Neural progenitor cell (in vitro differentiated cells): Measurements from ENCODE around the gene GMPPB.

ENCODE experiments used
- EZH2 ChIP-seq: fragments of 200-600 bp; sonication (generic); IDR thresholded peaks from 2 replicates; pipeline ENCODE4 v1.6.1; 2017; ENCODE audit warnings: antibody characterized with exemption, mild to moderate bottlenecking, moderate library complexity
- EZH2phosphoT487 ChIP-seq: fragments of 200-600 bp; sonication (generic); IDR thresholded peaks from 2 replicates; pipeline ENCODE4 v1.6.1; 2017; ENCODE audit warnings: antibody characterized with exemption
- TF ChIP-seq, protein P1 (sequence below): fragments of 200-600 bp; sonication (generic); IDR thresholded peaks from 2 replicates; pipeline ENCODE4 v1.5.1; 2017; ENCODE audit warnings: antibody characterized with exemption, mild to moderate bottlenecking

DNA sequence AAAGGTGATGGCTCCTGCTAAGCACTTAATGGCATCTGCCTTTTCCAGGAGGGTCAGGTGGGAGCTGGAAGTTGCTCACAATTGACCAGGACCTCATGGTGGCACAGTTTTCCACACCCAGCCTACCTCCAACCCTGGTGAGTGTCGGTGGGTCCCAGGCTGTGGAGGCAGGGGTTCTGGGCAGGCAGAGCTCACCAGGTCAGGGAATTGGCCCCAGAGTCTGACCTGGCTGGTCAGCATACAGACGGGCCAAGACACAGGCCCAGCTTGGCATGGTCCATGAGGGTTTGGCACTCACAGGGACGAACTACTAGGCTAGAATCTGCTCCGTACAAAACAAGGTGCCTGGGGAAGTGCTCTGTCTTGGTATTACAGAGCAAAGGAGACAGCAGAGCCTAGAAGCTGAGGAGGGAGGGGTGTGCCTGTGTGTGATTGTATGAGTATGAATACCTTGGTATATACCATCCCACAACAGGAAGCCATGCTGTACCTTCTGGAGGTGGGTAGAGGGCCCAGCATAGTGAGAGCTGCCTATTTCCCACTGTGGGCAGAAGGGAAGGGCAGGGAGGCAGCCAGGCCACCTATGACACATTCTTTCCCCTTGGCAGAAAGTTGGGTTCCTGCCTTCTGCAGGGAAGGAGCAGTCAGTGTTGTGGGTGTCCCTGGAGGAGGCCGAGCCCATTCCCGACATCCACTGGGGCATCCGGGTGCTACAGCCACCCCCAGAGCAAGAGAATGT, 43.1 kb downstream of the GMPPB start:
- TF ChIP-seq, protein P1, sequence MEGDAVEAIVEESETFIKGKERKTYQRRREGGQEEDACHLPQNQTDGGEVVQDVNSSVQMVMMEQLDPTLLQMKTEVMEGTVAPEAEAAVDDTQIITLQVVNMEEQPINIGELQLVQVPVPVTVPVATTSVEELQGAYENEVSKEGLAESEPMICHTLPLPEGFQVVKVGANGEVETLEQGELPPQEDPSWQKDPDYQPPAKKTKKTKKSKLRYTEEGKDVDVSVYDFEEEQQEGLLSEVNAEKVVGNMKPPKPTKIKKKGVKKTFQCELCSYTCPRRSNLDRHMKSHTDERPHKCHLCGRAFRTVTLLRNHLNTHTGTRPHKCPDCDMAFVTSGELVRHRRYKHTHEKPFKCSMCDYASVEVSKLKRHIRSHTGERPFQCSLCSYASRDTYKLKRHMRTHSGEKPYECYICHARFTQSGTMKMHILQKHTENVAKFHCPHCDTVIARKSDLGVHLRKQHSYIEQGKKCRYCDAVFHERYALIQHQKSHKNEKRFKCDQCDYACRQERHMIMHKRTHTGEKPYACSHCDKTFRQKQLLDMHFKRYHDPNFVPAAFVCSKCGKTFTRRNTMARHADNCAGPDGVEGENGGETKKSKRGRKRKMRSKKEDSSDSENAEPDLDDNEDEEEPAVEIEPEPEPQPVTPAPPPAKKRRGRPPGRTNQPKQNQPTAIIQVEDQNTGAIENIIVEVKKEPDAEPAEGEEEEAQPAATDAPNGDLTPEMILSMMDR, result no peak
- no peak for TF ChIP-seq EZH2
- TF ChIP-seq EZH2phosphoT487, result no peak
